WTC11 (cell line): Measurements from ENCODE around the gene KCNG2. TPM values are rescaled to one million over a fixed set of nuclear protein-coding genes. Genes with fewer than 3 reads are reported as not detected.
A peak's percentile ranks its signal among the peaks of the same experiment; 100 is the strongest.
"Not testable (repeated sequence)": the region's sequence is repeated elsewhere in the genome, so short reads cannot be mapped to it uniquely, and the experiment has no call there.

Experiments used
- ATAC-seq: fragments of 200-7000 bp; cut with Tn5 transposase; 2 replicates; pipeline ENCODE4 v1.10.0; 2021; ENCODE audit warnings: mild to moderate bottlenecking, moderate library complexity
- CTCF ChIA-PET: fragments of 300-600 bp; sonication (Branson Sonifier 250); formaldehyde crosslinking; loops from one replicate; lab custom pipeline; 2021; ENCODE audit warnings: antibody characterized with exemption; lab: Charles Lee
- POLR2A ChIA-PET: fragments of 350-600 bp; sonication (Branson Sonifier 250); formaldehyde crosslinking; loops from one replicate; lab custom pipeline; 2021; ENCODE audit warnings: antibody characterized with exemption; lab: Charles Lee
- DNase-seq: peaks from one replicate; pipeline ENCODE4 v3.0.0; 2021; ENCODE audit warnings: low spot score
- H3K27ac Mint-ChIP-seq: 2 replicates; pipeline ENCODE4 v1.8.0; 2021; ENCODE audit warnings: mixed read lengths
- H3K27me3 Mint-ChIP-seq: 2 replicates; pipeline ENCODE4 v1.8.0; 2021; ENCODE audit warnings: low read depth, mild to moderate bottlenecking, moderate library complexity, mixed read lengths
- H3K36me3 Mint-ChIP-seq: 2 replicates; pipeline ENCODE4 v1.8.0; 2021; ENCODE audit warnings: mixed read lengths
- H3K4me1 Mint-ChIP-seq: 2 replicates; pipeline ENCODE4 v1.8.0; 2022; ENCODE audit warnings: mixed read lengths
- H3K4me3 Mint-ChIP-seq: 2 replicates; pipeline ENCODE4 v1.8.0; 2021; ENCODE audit warnings: mild to moderate bottlenecking, moderate library complexity, mixed read lengths
- H3K9me3 Mint-ChIP-seq: 2 replicates; pipeline ENCODE4 v1.8.0; 2021; ENCODE audit warnings: mixed read lengths
- CREB1 ChIP-seq: sonication (generic); formaldehyde crosslinking; IDR thresholded peaks from 2 replicates; pipeline ENCODE4 v1.8.0; 2023; ENCODE audit warnings: mild to moderate bottlenecking, missing genetic modification reagents
- IRF2 ChIP-seq: sonication (generic); formaldehyde crosslinking; IDR thresholded peaks from 2 replicates; pipeline ENCODE4 v1.8.0; 2022; ENCODE audit warnings: low read depth, missing genetic modification reagents, borderline replicate concordance
- MYBL2 ChIP-seq: sonication (generic); formaldehyde crosslinking; IDR thresholded peaks from 2 replicates; pipeline ENCODE4 v1.8.1; 2023; ENCODE audit warnings: mild to moderate bottlenecking, moderate library complexity, missing genetic modification reagents
- NR2C2 ChIP-seq: sonication (generic); formaldehyde crosslinking; IDR thresholded peaks from 2 replicates; pipeline ENCODE4 v1.8.0; 2022; ENCODE audit warnings: mild to moderate bottlenecking, missing genetic modification reagents
- SP1 ChIP-seq: sonication (generic); formaldehyde crosslinking; conservative IDR thresholded peaks from 2 replicates; pipeline ENCODE4 v1.8.1; 2022; ENCODE audit warnings: missing genetic modification reagents
- TEAD1 ChIP-seq: sonication (generic); formaldehyde crosslinking; IDR thresholded peaks from 2 replicates; pipeline ENCODE4 v1.8.0; 2022; ENCODE audit warnings: mild to moderate bottlenecking, missing genetic modification reagents
- ZNF317 ChIP-seq: sonication (generic); formaldehyde crosslinking; IDR thresholded peaks from 2 replicates; pipeline ENCODE4 v1.8.1; 2023; ENCODE audit warnings: low read depth, mild to moderate bottlenecking, moderate library complexity, missing genetic modification reagents, borderline replicate concordance
- total RNA-seq: library from RNA; stranded (reverse); gene quantifications from 3 replicates; pipeline ENCODE4 v1.2.3, GENCODE V29; 2021
- TF ChIP-seq, protein P1 (sequence below): sonication (generic); formaldehyde crosslinking; IDR thresholded peaks from 2 replicates; pipeline ENCODE4 v1.8.1; 2023; ENCODE audit warnings: mild to moderate bottlenecking, missing genetic modification reagents, moderate library complexity
- TF ChIP-seq, protein P2 (sequence below): sonication (generic); formaldehyde crosslinking; IDR thresholded peaks from 2 replicates; pipeline ENCODE4 v1.8.0; 2022; ENCODE audit warnings: mild to moderate bottlenecking, missing genetic modification reagents
- TF ChIP-seq, protein P3 (sequence below): sonication (generic); formaldehyde crosslinking; IDR thresholded peaks from 2 replicates; pipeline ENCODE4 v1.8.1; 2022; ENCODE audit warnings: mild to moderate bottlenecking, missing genetic modification reagents, moderate library complexity, borderline replicate concordance
- TF ChIP-seq, protein P4 (sequence below): fragments of 200-600 bp; IDR thresholded peaks from 2 replicates; pipeline ENCODE4 v1.8.0; 2022; ENCODE audit warnings: antibody characterized with exemption
- TF ChIP-seq, protein P5 (sequence below): sonication (generic); formaldehyde crosslinking; IDR thresholded peaks from 2 replicates; pipeline ENCODE4 v1.8.1; 2022; ENCODE audit warnings: low read depth, missing genetic modification reagents, borderline replicate concordance
- TF ChIP-seq, protein P6 (sequence below): fragments of 250-450 bp; sonication (Bioruptor Pico); IDR thresholded peaks from 2 replicates; pipeline ENCODE4 v1.8.0; 2021; ENCODE audit warnings: mild to moderate bottlenecking
- TF ChIP-seq, protein P7 (sequence below): sonication (generic); formaldehyde crosslinking; IDR thresholded peaks from 2 replicates; pipeline ENCODE4 v1.8.0; 2023; ENCODE audit warnings: missing genetic modification reagents, mild to moderate bottlenecking, borderline replicate concordance

Gene KCNG2
- total RNA-seq, 1 experiment from 2014 or later, result 0.50 TPM

DNA sequence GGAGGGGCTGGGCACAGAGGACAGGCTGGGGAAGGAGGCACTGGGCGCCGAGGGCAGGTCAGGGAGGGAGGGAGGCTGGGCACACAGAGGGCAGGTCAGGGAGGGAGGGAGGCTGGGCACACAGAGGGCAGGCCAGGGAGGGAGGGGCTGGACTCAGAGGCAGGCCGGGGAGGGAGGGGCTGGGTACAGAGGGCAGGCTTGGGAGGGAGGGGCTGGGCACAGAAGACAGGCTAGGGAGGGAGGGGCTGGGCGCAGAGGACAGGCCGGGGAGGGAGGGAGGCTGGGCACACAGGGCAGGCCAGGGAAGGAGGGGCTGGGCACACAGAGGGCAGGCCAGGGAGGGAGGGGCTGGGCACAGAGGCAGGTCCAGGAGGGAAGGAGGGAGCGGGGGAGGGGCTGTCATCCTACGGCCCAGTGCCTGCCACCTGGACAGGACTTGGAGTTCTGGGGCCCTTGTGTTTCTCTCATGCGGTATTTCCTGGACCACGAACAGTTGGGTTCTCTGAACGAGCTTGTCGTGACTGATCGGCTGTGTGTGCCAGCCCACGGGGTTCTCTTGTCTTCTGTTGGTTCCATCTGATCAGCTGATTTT, 46.7 kb upstream of the KCNG2 start:
- H3K4me1 Mint-ChIP-seq, result no peaks in the 10 kb centered on the region
- ATAC-seq, result no peak; the same call in 1 of the 2 replicates
- H3K27ac Mint-ChIP-seq, result no peak overlapping the region
- no peak overlapping the region for H3K4me3 Mint-ChIP-seq
- TF ChIP-seq ZNF317, result no peak
- no peak for TF ChIP-seq CREB1
- TF ChIP-seq, protein P1, sequence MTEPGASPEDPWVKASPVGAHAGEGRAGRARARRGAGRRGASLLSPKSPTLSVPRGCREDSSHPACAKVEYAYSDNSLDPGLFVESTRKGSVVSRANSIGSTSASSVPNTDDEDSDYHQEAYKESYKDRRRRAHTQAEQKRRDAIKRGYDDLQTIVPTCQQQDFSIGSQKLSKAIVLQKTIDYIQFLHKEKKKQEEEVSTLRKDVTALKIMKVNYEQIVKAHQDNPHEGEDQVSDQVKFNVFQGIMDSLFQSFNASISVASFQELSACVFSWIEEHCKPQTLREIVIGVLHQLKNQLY (CRISPR knock-in tag), result no peak
- TF ChIP-seq, protein P2, sequence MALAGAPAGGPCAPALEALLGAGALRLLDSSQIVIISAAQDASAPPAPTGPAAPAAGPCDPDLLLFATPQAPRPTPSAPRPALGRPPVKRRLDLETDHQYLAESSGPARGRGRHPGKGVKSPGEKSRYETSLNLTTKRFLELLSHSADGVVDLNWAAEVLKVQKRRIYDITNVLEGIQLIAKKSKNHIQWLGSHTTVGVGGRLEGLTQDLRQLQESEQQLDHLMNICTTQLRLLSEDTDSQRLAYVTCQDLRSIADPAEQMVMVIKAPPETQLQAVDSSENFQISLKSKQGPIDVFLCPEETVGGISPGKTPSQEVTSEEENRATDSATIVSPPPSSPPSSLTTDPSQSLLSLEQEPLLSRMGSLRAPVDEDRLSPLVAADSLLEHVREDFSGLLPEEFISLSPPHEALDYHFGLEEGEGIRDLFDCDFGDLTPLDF, result no peak
- TF ChIP-seq, protein P3, sequence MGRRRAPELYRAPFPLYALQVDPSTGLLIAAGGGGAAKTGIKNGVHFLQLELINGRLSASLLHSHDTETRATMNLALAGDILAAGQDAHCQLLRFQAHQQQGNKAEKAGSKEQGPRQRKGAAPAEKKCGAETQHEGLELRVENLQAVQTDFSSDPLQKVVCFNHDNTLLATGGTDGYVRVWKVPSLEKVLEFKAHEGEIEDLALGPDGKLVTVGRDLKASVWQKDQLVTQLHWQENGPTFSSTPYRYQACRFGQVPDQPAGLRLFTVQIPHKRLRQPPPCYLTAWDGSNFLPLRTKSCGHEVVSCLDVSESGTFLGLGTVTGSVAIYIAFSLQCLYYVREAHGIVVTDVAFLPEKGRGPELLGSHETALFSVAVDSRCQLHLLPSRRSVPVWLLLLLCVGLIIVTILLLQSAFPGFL (CRISPR knock-in tag), result no peak
- no peak for TF ChIP-seq NR2C2 (CRISPR knock-in tag)
- TF ChIP-seq MYBL2 (CRISPR knock-in tag), result no peak
- no peak for TF ChIP-seq IRF2
- TF ChIP-seq, protein P4, sequence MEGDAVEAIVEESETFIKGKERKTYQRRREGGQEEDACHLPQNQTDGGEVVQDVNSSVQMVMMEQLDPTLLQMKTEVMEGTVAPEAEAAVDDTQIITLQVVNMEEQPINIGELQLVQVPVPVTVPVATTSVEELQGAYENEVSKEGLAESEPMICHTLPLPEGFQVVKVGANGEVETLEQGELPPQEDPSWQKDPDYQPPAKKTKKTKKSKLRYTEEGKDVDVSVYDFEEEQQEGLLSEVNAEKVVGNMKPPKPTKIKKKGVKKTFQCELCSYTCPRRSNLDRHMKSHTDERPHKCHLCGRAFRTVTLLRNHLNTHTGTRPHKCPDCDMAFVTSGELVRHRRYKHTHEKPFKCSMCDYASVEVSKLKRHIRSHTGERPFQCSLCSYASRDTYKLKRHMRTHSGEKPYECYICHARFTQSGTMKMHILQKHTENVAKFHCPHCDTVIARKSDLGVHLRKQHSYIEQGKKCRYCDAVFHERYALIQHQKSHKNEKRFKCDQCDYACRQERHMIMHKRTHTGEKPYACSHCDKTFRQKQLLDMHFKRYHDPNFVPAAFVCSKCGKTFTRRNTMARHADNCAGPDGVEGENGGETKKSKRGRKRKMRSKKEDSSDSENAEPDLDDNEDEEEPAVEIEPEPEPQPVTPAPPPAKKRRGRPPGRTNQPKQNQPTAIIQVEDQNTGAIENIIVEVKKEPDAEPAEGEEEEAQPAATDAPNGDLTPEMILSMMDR, result no peak
- TF ChIP-seq TEAD1 (CRISPR knock-in tag), result no peak
- TF ChIP-seq, all 79 proteins: peak for 0
- H3K9me3 Mint-ChIP-seq, result no peaks in the 10 kb centered on the region
- POLR2A ChIA-PET, result no interaction called here
- H3K27me3 Mint-ChIP-seq, result no peaks in the 10 kb centered on the region
- peaks cover 19% of the 10 kb centered on the region for H3K36me3 Mint-ChIP-seq
- CTCF ChIA-PET, result no interaction called here
- DNase-seq, result no peak

DNA sequence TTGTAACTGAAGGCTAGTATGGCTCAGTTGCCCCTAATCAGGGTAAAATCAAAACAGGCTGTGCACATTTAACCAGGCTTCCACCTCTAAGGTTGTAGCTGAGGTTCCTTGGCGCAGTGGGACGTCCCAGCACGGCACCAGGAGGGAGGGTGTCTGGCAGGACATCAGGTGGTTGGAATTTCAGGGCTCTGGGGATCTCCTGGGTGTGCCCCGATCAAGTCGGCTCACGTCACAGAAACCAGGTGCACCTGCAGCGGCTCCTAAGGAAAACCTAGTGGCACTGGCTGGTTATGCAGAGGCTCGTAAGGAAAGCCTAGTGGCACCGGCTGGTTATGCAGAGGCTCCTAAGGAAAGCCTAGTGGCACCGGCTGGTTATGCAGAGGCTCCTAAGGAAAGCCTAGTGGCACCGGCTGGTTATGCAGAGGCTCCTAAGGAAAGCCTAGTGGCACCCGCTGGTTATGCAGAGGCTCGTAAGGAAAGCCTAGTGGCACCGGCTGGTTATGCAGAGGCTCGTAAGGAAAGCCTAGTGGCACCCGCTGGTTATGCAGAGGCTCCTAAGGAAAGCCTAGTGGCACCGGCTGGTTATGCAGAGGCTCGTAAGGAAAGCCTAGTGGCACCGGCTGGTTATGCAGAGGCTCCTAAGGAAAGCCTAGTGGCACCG, 45.7 kb upstream of the KCNG2 start:
- H3K9me3 Mint-ChIP-seq, H3K27ac Mint-ChIP-seq, H3K4me1 Mint-ChIP-seq, H3K27me3 Mint-ChIP-seq, H3K4me3 Mint-ChIP-seq, POLR2A ChIA-PET, DNase-seq, CTCF ChIA-PET: not testable (repeated sequence)
- ATAC-seq, result peak; percentile 40; the same call in 1 of the 2 replicates
- peaks cover 19% of the 10 kb centered on the region for H3K36me3 Mint-ChIP-seq

DNA sequence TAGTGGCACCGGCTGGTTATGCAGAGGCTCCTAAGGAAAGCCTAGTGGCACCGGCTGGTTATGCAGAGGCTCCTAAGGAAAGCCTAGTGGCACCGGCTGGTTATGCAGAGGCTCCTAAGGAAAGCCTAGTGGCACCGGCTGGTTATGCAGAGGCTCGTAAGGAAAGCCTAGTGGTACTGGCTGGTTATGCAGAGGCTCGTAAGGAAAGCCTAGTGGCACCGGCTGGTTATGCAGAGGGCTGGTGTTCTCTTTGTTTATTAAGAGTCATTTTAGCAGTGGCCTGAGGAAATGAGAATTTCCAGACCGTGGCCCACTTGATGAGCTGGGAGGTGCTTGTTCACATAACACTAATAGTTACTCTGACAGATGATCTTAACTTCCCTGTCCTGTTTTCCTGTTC, 44.8 kb upstream of the KCNG2 start:
- H3K4me1 Mint-ChIP-seq, H3K27me3 Mint-ChIP-seq, CTCF ChIA-PET, DNase-seq, H3K27ac Mint-ChIP-seq, H3K9me3 Mint-ChIP-seq, ATAC-seq, POLR2A ChIA-PET, H3K4me3 Mint-ChIP-seq: not testable (repeated sequence)
- peaks cover 19% of the 10 kb centered on the region for H3K36me3 Mint-ChIP-seq

DNA sequence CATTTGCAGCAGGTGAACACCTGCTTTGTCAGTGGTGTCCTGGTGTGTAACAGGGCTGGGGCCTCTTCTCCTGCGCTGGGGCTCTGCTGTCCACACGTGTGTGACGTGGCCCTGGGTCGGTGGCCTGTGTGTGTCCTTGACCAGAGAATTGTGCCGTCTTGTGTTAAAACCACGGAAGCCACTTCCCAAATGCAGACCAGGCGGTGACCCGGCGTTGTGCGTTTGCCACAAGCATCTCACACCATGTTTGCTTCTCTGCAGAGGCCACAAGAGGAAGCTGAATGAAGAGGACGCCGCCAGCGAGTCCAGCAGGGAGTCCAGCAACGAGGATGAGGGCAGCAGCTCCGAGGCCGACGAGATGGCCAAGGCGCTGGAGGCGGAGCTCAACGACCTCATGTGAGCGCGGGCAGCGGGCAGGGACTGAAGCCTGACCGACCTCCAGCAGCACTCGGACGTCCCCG, 44.3 kb upstream of the KCNG2 start:
- Mint-ChIP-seq H3K9me3 (no peaks in the 10 kb centered on the region), H3K4me3 (no peak overlapping the region)
- CTCF ChIA-PET, result no interaction called here

More for the DNA sequence above, 44.3 kb upstream of the KCNG2 start:
- H3K27me3 Mint-ChIP-seq, result no peaks in the 10 kb centered on the region
- POLR2A ChIA-PET, result no interaction called here
- DNase-seq (no peak), ATAC-seq (no peak)
- H3K4me1 Mint-ChIP-seq, result no peaks in the 10 kb centered on the region
- H3K36me3 Mint-ChIP-seq, result peaks cover 19% of the 10 kb centered on the region
- TF ChIP-seq, protein P5, sequence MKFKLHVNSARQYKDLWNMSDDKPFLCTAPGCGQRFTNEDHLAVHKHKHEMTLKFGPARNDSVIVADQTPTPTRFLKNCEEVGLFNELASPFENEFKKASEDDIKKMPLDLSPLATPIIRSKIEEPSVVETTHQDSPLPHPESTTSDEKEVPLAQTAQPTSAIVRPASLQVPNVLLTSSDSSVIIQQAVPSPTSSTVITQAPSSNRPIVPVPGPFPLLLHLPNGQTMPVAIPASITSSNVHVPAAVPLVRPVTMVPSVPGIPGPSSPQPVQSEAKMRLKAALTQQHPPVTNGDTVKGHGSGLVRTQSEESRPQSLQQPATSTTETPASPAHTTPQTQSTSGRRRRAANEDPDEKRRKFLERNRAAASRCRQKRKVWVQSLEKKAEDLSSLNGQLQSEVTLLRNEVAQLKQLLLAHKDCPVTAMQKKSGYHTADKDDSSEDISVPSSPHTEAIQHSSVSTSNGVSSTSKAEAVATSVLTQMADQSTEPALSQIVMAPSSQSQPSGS (CRISPR knock-in tag), result no peak
- no peak for TF ChIP-seq SP1 (CRISPR knock-in tag)
- TF ChIP-seq, protein P6, sequence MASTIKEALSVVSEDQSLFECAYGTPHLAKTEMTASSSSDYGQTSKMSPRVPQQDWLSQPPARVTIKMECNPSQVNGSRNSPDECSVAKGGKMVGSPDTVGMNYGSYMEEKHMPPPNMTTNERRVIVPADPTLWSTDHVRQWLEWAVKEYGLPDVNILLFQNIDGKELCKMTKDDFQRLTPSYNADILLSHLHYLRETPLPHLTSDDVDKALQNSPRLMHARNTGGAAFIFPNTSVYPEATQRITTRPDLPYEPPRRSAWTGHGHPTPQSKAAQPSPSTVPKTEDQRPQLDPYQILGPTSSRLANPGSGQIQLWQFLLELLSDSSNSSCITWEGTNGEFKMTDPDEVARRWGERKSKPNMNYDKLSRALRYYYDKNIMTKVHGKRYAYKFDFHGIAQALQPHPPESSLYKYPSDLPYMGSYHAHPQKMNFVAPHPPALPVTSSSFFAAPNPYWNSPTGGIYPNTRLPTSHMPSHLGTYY (CRISPR knock-in tag), result no peak
- TF ChIP-seq, protein P7, sequence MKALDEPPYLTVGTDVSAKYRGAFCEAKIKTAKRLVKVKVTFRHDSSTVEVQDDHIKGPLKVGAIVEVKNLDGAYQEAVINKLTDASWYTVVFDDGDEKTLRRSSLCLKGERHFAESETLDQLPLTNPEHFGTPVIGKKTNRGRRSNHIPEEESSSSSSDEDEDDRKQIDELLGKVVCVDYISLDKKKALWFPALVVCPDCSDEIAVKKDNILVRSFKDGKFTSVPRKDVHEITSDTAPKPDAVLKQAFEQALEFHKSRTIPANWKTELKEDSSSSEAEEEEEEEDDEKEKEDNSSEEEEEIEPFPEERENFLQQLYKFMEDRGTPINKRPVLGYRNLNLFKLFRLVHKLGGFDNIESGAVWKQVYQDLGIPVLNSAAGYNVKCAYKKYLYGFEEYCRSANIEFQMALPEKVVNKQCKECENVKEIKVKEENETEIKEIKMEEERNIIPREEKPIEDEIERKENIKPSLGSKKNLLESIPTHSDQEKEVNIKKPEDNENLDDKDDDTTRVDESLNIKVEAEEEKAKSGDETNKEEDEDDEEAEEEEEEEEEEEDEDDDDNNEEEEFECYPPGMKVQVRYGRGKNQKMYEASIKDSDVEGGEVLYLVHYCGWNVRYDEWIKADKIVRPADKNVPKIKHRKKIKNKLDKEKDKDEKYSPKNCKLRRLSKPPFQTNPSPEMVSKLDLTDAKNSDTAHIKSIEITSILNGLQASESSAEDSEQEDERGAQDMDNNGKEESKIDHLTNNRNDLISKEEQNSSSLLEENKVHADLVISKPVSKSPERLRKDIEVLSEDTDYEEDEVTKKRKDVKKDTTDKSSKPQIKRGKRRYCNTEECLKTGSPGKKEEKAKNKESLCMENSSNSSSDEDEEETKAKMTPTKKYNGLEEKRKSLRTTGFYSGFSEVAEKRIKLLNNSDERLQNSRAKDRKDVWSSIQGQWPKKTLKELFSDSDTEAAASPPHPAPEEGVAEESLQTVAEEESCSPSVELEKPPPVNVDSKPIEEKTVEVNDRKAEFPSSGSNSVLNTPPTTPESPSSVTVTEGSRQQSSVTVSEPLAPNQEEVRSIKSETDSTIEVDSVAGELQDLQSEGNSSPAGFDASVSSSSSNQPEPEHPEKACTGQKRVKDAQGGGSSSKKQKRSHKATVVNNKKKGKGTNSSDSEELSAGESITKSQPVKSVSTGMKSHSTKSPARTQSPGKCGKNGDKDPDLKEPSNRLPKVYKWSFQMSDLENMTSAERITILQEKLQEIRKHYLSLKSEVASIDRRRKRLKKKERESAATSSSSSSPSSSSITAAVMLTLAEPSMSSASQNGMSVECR, result no peak
- H3K27ac Mint-ChIP-seq, result no peak overlapping the region
